ENCODE measurements around the gene SMAD7. TPM values are rescaled to one million over a fixed set of nuclear protein-coding genes. Genes with fewer than 3 reads are reported as not detected.

SMAD7 gene
- polyA plus RNA-seq, 2 of the 4 experiments (the other 2 are of a cell fraction), result 19.9 to 26.9 TPM

DNA sequence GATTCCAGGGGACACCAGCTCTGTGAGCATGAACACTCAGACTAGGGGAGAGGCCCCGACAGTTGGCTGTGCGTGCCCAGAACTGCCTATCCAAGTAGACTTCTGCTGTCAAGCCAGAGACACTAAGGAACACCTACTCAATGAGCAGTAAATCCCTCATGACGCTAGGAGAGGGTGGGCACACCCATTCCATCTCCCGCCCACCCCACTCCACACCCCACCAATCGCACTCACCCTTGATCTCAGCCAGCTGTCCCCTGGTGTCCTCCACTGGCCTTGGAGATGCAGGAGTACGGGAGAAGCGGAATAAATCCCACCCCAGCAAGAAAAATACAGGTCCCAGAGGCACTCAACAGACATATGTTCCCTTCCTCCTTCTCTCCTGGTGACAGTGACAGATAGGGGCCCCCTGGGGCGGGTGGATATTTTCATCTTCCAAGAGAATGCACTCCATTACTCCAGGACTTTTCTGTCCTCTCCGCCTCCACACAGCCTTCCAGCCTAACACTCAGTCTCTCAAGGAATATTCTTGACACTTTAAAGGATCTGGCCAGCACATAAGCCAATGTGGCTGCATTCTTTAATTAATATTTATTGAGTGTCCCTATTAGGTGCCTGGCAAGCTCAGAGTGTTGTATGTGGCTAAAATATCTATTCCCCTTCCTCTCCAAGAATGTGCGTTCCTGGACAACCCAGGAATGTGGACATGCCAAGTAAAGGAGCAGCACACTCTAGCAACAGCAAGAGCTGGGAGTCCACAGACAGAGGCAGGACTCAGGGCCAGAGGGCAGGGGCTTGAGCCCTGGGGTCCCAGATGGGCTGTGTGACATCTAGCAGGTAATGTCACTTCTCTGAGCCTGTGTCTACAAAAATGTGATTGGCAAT, 13.1 kb upstream of the SMAD7 start:
- POLR2A ChIA-PET, result no interaction called here
- Histone ChIP-seq H3K9me3 (no peaks in the 10 kb centered on the region), H3K4me2 (no peak overlapping the region), H3K4me3 (no peak overlapping the region), H3K27ac (0 out of 6 replicates have a peak overlapping the region, but pooled peaks of 1 of the 2 experiments have one; percentile 26), H3K4me1 (peaks cover 13% of the 10 kb centered on the region)
- no peak for TF ChIP-seq RAD21 (conservative IDR thresholded peaks at IDR 0.05 in 1 of 2, IDR thresholded peaks at IDR 0.05 in 1 of 2)
- TF ChIP-seq, protein P1, sequence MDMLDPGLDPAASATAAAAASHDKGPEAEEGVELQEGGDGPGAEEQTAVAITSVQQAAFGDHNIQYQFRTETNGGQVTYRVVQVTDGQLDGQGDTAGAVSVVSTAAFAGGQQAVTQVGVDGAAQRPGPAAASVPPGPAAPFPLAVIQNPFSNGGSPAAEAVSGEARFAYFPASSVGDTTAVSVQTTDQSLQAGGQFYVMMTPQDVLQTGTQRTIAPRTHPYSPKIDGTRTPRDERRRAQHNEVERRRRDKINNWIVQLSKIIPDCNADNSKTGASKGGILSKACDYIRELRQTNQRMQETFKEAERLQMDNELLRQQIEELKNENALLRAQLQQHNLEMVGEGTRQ (IDR thresholded peaks at IDR 0.05), result no peak
- no peak for TF ChIP-seq ZNF302 (CRISPR knock-in tag; IDR thresholded peaks at IDR 0.05)
- no peak for TF ChIP-seq FOSB (CRISPR knock-in tag; IDR thresholded peaks at IDR 0.05)
- TF ChIP-seq FOSL2 (IDR thresholded peaks at IDR 0.05), result no peak
- TF ChIP-seq FOSL2 (CRISPR knock-in tag; IDR thresholded peaks at IDR 0.05), result no peak
- no peak for FAIRE-seq
- ATAC-seq, result no peak
- 72% methylated on average over 8 of the region's 10 CpGs for WGBS (ENCODE audit: missing lambda C conversion rate)
- no peak for DNase-seq (ENCODE audit: low read depth in 1 of 2, low spot score in 1 of 2)
- CTCF ChIA-PET, result interaction anchor here (0.6 kb wide), 3 partner anchors 10 to 72 kb away, joined by 3 to 4 read pairs (median 4); no protein-coding TSS in a partner anchor

GRCh38 chr18:48962994-48963561, 12.3 kb upstream of the SMAD7 start:
- no peak overlapping the region for H3K4me3 ChIP-seq
- no peaks in the 10 kb centered on the region for H3K9me3 ChIP-seq
- FAIRE-seq (no peak), ATAC-seq (peak in 1 of 2 experiments; percentile 51; a peak in 2 of 6 replicates), DNase-seq (ENCODE audit: low read depth in 1 of 2, low spot score in 1 of 2) (no peak)
- ChIA-PET CTCF (interaction anchor here (0.6 kb wide), 2 partner anchors 10 to 11 kb away, joined by 3 to 4 read pairs; no protein-coding TSS in a partner anchor), POLR2A (interaction anchor here (0.6 kb wide), 1 partner anchor 34 kb away, joined by 3 read pairs; no protein-coding TSS in a partner anchor)
- no peak overlapping the region for H3K27ac ChIP-seq
- H3K4me2 ChIP-seq, result no peak overlapping the region
- TF ChIP-seq EHMT2 (IDR thresholded peaks at IDR 0.05; ENCODE audit: low read depth) (no peak), EP300 (IDR thresholded peaks at IDR 0.05) (no peak), MYC (IDR thresholded peaks at IDR 0.05; ENCODE audit: borderline replicate concordance, low read length) (no peak), POLR2A (IDR thresholded peaks at IDR 0.05; ENCODE audit: low read length) (no peak), HOXA7 (CRISPR knock-in tag; IDR thresholded peaks at IDR 0.05) (no peak), CHD2 (IDR thresholded peaks at IDR 0.05; ENCODE audit: low read length, partially characterized antibody) (no peak), RCOR1 (IDR thresholded peaks at IDR 0.05; ENCODE audit: low read depth, low read length) (no peak), FOSL2 (IDR thresholded peaks at IDR 0.05) (no peak), FOSL2 (CRISPR knock-in tag; IDR thresholded peaks at IDR 0.05) (no peak), TP53 (CRISPR knock-in tag; IDR thresholded peaks at IDR 0.05) (no peak), ZC3H11A (IDR thresholded peaks at IDR 0.05) (no peak), SMC3 (IDR thresholded peaks at IDR 0.05) (no peak), BCL3 (IDR thresholded peaks at IDR 0.05) (no peak)
- TF ChIP-seq, protein P1 (IDR thresholded peaks at IDR 0.05), result no peak
- H3K4me1 ChIP-seq, result peaks cover 13% of the 10 kb centered on the region
- 100% methylated on average over 3 of the region's 3 CpGs for WGBS (ENCODE audit: missing lambda C conversion rate)

Measured in A549 (cell line).